Muscle layer of duodenum (tissue), 2 donors: Measurements from ENCODE around the gene NEUROG1.
A peak's percentile ranks its signal among the peaks of the same experiment; 100 is the strongest.

Experiments used
- H3K27ac ChIP-seq: one replicate; pipeline ENCODE4 v1.7.0; 2013; ENCODE audit warnings: mild to moderate bottlenecking, low read length
- H3K27me3 ChIP-seq: one replicate; pipeline ENCODE4 v1.7.0; 2013; ENCODE audit warnings: low read depth, mild to moderate bottlenecking, control low read depth, low read length
- H3K36me3 ChIP-seq, 2 donors: one replicate each; pipeline ENCODE4 v1.7.0; 2013; ENCODE audit warnings: low read length in 2 of 2, control low read depth in 1 of 2, mild to moderate bottlenecking in 1 of 2; ENCODE audit not compliant: insufficient read depth in 2 of 2, control insufficient read depth in 1 of 2
- H3K4me1 ChIP-seq, 2 donors: one replicate each; pipeline ENCODE4 v1.7.0; 2013; ENCODE audit warnings: low read length in 2 of 2, mild to moderate bottlenecking in 2 of 2, control low read depth in 1 of 2, moderate library complexity in 1 of 2; ENCODE audit not compliant: insufficient read depth in 2 of 2, control insufficient read depth in 1 of 2
- H3K4me3 ChIP-seq, 2 donors: one replicate each; pipeline ENCODE4 v1.7.0; 2013; ENCODE audit warnings: low read length in 2 of 2, low read depth in 1 of 2, mild to moderate bottlenecking in 1 of 2
- H3K9me3 ChIP-seq, 2 donors: one replicate each; pipeline ENCODE4 v1.7.0; 2013; ENCODE audit warnings: low read length in 2 of 2, control low read depth in 1 of 2, mild to moderate bottlenecking in 1 of 2; ENCODE audit not compliant: control insufficient read depth in 1 of 2
- donor health status: healthy.

The NEUROG1 gene

DNA sequence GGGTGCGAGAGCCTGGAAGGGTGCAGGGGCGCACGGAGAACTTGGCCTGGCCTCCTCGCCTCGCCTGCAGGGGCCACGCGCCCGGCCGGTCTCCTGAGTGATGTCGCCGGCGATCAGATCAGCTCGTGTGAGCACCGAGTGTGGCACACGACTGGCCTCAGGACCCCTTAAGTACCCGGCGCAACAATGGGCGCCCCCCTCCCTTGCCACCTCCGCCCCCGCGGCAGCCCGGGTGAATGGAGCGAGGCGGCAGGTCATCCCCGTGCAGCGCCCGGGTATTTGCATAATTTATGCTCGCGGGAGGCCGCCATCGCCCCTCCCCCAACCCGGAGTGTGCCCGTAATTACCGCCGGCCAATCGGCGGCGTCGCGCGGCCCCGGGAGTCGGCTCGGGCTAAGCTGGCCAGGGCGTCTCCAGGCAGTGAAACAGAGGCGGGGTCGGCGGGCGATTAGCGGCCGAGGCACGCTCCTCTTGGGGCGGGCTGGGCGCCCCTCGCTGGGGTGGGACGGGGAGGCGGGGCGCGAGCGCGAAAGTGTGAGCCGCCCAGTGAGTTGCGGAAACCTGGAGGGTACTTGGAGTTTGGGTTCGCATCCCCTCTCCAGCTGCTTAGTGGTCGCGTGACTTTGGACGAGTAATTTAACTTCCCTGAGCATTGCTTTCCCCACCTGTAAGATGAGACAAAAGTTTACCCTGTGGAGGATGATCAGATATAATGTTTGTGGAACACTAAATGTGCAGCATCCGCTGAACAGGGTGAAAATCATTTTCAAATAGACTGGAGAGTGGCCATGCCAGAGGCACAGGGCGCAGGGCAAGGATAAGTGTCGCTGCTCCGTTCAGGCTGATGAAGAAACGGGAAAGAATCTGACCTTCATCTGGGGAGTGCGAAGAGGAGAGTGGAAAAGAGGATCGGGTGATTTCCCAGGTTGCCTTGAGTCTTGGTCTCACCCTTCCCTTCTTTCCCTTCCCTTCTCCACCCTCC lies at the start of gene NEUROG1:
TSS of gene NEUROG1 (minus strand) at position 145 of the 982 bp plus-strand sequence. CDS start 274 bp downstream, outside the sequence.
- Histone ChIP-seq H3K27ac (no peak within 1 kb of the TSS), H3K9me3 (peaks cover 8 to 11% of the 10 kb centered on the region in 2 donors), H3K4me3 (peak within 1 kb of the TSS in 1 of 2 donors; percentile 39), H3K4me1 (peaks cover 0 to 19% of the 10 kb centered on the region in 2 donors), H3K36me3 (no peaks in the 10 kb centered on the region), H3K27me3 (peaks cover 60% of the 10 kb centered on the region)

DNA sequence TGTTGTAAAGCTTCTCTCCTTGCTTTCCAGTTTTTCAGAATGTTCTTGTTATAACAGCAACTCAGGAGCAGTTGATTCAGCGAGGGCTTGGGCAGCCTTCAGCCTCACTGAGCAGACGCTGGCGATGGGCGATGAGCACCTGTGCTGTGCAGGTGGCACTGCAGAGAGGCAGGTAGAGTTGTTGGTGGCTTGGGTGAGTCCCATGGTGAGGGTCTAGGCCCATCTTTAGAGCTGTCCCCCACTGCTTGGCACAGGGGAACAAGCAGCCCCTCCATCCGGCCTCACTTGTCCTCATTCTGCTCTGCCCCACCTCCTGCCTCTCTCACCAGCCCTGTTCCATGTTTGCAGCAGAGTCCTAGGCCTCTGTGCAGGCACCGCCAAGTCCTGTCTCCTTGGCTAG lies 49.2 kb upstream of the NEUROG1 start:
- H3K4me3 ChIP-seq, result no peak overlapping the region
- H3K36me3 ChIP-seq, result no peaks in the 10 kb centered on the region
- no peaks in the 10 kb centered on the region for H3K9me3 ChIP-seq
- H3K27ac ChIP-seq, result no peak overlapping the region
- peaks cover 10% of the 10 kb centered on the region for H3K27me3 ChIP-seq
- H3K4me1 ChIP-seq, result no peaks in the 10 kb centered on the region

DNA sequence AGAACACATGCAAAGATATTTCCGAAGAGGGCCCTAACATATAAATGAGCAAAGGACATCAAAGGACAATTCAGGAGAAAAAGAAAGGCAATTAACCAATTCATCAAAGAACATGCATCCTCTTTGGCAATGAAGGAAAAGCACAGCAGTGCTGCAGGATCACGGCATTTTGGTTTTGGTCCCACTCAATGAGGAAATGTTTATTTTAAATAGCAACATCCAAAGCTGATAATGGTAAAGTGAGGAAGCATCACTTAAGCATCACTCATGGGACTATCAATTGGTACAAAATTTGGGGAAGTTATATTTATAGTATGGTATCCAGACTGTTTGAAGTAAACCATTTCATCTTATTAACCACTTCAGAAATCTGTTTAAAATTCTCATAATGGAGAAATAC lies 48.5 kb upstream of the NEUROG1 start:
- no peaks in the 10 kb centered on the region for H3K9me3 ChIP-seq
- no peaks in the 10 kb centered on the region for H3K36me3 ChIP-seq
- H3K27ac ChIP-seq, result no peak overlapping the region
- H3K4me3 ChIP-seq, result no peak overlapping the region
- H3K27me3 ChIP-seq, result peaks cover 13% of the 10 kb centered on the region
- H3K4me1 ChIP-seq, result peaks cover 0 to under 1% of the 10 kb centered on the region in 2 donors

DNA sequence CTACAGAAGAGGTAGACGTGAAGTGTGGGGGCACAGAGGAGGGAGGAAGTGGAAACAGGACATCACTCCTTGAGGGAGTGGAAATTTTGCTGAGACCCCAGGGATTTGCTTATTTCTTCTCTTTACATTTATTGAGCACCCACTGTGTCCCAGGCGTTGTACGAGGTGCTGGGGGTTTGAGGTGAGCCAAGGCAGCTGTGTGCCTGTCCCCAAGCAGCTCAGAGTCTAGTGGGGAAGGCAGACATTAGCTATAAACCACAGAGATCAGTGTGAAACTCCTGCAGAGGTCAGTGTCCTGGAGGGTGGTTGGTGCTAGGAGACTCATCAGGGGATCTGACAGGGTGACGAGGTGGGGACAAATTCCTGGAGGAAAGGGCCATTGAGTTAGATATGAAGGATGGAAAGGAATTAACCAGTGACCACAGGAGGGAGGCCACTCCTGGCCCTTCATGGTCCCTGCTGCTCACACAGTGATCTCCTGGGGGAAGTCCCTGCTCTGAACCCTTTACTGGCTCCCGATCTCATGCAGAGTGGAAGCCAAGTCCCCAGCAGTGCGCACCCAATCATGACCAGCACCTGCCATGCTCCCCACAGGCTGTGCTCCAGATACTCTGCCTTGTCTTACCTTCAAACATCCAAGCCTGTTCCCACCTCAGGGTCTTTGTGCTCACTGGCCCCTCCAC lies 46.5 kb upstream of the NEUROG1 start:
- Histone ChIP-seq H3K4me1 (peaks cover 0 to 9% of the 10 kb centered on the region in 2 donors), H3K27me3 (peaks cover 26% of the 10 kb centered on the region), H3K9me3 (no peaks in the 10 kb centered on the region), H3K4me3 (no peak overlapping the region), H3K36me3 (no peaks in the 10 kb centered on the region), H3K27ac (no peak overlapping the region)

- peak within 1 kb of the TSS; percentile 23 to 42 for H3K4me3 ChIP-seq
Observed at GRCh38 chr5:135578685-135579341, 43.0 kb upstream of the NEUROG1 start, which contains the start of gene CXCL14. CXCL14 (minus strand) TSS chr5:135578991; CDS start chr5:135578778, 213 bp downstream.

DNA sequence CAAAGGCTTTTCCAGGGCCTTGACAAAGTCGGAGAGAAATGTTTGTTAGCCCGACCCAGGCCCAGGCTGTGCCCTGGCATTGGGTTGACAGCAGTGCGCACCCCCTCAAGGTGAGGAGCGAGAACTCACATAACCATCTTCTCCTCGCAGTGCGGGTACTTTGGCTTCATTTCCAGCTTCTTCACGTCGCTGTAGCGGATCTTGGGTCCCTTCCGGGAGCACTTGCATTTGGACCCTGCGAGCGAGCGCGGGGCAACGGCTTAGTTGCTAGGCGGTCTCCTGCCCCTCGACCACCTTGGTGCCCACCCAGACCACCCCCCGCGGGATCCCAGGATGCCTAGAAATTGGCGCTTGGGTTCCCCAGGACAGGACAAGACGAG lies 42.5 kb upstream of the NEUROG1 start:
- Histone ChIP-seq H3K27ac (no peak overlapping the region), H3K27me3 (peaks cover 20% of the 10 kb centered on the region), H3K4me3 (peak overlapping the region; percentile 23 to 42)

More at GRCh38 chr5:135578685-135579341, 43.0 kb upstream of the NEUROG1 start, which contains the start of gene CXCL14:
- H3K36me3 ChIP-seq, result no peaks in the 10 kb centered on the region
- peaks cover 26% of the 10 kb centered on the region for H3K27me3 ChIP-seq
- peaks cover 0 to 9% of the 10 kb centered on the region in 2 donors for H3K4me1 ChIP-seq
- no peak within 1 kb of the TSS for H3K27ac ChIP-seq
- no peaks in the 10 kb centered on the region for H3K9me3 ChIP-seq

GRCh38 chr5:135577421-135577820 lies 41.7 kb upstream of the NEUROG1 start:
- Histone ChIP-seq H3K4me1 (peaks cover 0 to 9% of the 10 kb centered on the region in 2 donors), H3K27me3 (peaks cover 20% of the 10 kb centered on the region), H3K36me3 (no peaks in the 10 kb centered on the region), H3K27ac (no peak overlapping the region), H3K4me3 (no peak overlapping the region), H3K9me3 (no peaks in the 10 kb centered on the region)

More for the DNA sequence above, 42.5 kb upstream of the NEUROG1 start:
- no peaks in the 10 kb centered on the region for H3K36me3 ChIP-seq
- no peaks in the 10 kb centered on the region for H3K9me3 ChIP-seq
- H3K4me1 ChIP-seq, result peaks cover 0 to 9% of the 10 kb centered on the region in 2 donors

- peaks cover 0 to 9% of the 10 kb centered on the region in 2 donors for H3K4me1 ChIP-seq
- no peak overlapping the region for H3K4me3 ChIP-seq
- H3K27ac ChIP-seq, result no peak overlapping the region
- H3K36me3 ChIP-seq, result no peaks in the 10 kb centered on the region
- H3K27me3 ChIP-seq, result peaks cover 16% of the 10 kb centered on the region
- H3K9me3 ChIP-seq, result no peaks in the 10 kb centered on the region
Observed at GRCh38 chr5:135576075-135576599, 40.4 kb upstream of the NEUROG1 start.

- Histone ChIP-seq H3K4me3 (no peak overlapping the region), H3K36me3 (no peaks in the 10 kb centered on the region), H3K4me1 (peaks cover 0 to 9% of the 10 kb centered on the region in 2 donors), H3K27ac (no peak overlapping the region), H3K27me3 (peaks cover 15% of the 10 kb centered on the region), H3K9me3 (no peaks in the 10 kb centered on the region)
Observed at GRCh38 chr5:135574493-135574892, 38.7 kb upstream of the NEUROG1 start.

DNA sequence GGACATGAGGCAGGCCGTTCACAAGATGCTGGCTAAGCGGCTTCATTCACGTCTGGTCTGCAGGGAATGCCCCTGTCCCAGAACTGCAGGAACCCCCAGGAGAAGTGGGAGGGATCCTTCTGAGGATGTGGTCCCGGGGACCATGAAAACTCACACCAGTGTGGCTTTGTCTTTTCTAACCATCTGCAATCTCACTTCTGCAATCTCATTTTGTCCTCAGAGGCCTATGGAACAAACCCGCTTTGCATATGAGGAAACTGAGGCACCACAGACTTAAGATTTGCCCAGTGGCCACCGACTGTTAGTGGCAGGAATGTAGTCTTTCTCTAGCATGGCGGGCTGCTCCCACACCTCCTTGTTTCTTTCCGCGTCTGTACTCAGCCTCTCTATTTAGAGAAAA lies 36.1 kb upstream of the NEUROG1 start:
- H3K4me1 ChIP-seq, result no peaks in the 10 kb centered on the region
- H3K36me3 ChIP-seq, result no peaks in the 10 kb centered on the region
- H3K27ac ChIP-seq, result no peak overlapping the region
- no peaks in the 10 kb centered on the region for H3K27me3 ChIP-seq
- no peaks in the 10 kb centered on the region for H3K9me3 ChIP-seq
- no peak overlapping the region for H3K4me3 ChIP-seq
